Measurements from ENCODE around the gene MATR3.

MATR3 gene

DNA sequence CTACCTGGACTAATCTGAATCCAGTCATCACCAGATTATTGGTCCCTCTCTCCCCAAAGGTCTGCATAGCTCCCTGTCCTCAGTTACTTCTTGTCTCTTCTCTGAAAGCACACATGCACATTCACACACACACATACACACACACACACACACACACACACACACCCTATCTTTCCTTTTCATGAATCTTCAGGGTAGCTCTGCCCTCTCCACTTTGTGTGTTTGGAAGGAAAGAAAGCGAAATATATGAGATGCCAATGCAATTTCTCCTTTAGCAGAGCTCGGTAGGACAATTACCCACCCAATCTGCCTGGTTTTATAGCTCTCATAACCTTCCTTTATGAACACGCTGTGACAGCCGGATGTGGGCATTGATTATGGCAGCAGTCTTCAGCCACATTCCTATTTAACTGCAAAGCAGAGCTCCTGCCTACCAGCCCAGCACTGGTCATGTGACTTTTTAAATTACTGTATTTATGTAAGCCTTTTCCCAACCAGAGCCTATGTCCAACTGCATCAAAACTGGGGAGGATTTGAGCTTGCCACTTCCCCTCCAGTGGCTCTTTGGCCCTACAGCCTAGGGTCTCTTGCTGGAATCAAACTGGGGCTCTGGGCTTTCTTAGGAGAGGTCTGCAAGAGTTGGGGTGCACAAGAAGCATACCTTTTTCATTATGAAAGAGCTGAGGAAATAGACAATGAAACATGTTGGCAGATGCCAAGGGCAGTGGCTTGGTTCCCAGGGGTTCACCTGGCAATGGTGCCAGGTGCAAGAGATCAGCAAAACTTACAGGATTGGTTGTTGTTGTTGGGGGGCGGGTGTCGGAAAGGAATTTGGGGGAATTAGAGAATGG is 20.8 kb upstream of the MATR3 start:
- DNase-seq = peak; percentile 61

DNA sequence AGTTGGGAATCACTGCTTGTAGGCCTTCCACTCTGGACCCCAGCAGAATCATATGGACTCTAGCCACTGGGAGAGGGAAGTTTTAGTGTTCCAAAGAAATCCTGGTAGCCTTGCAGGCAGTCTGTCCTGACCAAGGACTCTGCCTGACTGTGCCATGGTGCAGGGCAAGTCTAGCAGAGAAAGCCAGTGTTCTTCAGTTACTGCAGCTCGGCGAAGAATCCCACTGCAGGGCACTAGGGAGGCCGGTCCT is 20.3 kb upstream of the MATR3 start:
- peak; percentile 9 for DNase-seq

DNA sequence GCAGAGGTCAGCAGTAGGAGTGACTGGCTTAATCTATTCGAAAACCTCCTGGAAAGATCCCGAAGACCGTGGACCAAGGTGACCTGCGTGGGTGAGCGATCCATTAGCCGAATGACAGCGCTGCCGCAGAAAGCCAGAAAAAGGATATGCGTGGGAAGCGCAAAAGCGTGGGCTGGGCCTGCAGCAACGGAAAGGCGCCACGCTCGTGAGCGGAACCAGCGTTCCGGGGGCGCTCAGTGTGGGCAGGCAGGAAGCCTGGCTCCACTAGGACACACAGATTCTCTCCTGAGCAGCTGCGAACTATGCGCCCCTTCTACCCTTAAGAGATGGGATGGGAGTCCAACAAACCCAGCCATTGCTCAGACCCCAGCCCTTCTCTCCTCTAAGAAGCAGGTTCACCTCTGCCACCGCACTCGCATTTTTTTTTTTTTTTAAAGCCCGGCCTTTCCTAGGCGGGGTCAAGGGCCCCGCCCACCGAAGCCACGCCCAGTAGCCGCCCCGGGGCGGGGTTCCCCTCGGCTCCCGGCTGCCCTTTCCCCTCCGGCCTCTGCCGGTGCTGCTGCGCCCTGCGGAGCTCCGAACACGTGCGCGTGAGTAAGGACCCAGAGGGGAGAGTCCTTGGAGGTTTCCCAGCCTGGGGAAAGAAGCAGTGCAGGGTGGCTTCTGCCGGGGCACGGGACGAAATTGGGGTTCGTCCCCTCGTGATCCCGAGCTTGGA is 19.8 kb upstream of the MATR3 start:
- peak; percentile 82 for DNase-seq

DNA sequence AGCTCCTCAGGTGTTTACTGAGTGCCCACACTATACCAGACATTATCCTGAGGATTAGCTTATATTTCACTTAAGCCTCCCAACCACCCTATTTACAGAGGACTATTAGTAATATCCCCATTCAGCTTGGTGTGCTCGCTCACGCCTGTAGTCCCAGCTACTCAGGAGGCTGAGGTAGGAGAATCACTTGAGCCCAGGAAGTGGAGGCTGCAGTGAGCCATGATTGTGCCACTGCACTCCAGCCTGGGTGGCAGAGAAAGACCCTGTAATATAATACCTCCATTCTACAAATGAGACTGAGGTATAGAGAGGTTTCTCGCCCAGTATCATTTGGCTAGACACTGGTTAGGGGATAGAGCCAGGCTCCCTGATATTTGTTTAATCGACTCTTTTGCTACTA is 18.0 kb upstream of the MATR3 start:
- DNase-seq = no peak

DNA sequence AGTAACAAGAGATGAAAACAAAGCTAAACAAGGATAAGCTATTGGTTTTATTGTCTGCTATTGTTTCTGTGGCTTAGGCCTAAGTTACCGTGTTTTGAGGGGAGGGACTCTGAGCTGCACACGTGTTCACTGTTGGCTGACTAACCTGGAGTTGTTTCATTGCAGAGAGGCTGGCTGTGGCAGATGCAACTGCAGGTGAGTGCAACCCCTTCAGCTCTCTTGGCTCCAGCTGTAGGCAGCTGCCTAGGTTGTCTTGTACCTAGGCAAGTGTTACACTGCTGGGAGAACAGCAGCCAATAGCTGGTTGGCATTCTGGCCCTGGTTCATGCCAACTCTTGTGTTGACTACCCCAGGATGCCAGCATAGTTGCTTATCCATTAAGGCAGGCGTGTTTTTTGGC is 17.6 kb upstream of the MATR3 start:
- no peak for DNase-seq

DNA sequence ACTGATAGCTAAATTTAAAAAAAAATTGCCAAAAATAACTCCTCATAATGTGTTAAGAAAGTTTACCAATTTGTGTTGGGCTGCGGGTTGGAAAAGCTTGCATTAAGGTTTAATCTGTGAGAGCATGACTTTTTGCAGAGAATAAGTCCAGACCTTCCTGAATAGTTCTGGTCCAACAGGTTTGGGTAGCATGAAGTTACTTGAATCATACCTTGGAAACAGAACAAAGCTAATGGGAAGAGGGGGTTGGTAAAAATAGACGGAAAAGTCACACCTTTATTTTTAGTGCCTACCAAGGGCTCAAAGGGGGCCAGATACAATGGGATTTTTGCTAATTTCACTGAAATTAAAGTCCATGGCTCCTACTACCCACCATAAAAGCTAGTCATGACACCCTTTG is 17.1 kb upstream of the MATR3 start:
- no peak for DNase-seq

DNA sequence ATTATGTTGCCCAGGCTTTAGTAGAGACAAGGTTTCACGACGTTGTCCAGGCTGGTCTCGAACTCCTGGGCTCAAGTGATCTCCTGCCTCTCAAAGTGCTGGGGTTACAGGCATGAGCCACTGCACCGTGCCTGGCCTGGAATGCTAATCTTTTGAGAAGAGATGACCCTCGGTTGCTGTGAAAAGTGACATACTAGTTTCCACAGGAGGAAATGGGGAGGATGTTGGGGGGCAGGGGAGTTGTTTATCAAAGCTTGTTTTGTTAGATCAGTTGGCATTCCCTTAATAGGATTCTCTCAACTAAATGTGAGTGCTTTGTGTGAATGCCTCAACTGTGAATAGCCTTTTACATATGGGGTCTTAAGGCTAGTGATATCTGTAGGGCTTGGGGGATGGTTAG is 16.4 kb upstream of the MATR3 start:
- no peak for DNase-seq

DNA sequence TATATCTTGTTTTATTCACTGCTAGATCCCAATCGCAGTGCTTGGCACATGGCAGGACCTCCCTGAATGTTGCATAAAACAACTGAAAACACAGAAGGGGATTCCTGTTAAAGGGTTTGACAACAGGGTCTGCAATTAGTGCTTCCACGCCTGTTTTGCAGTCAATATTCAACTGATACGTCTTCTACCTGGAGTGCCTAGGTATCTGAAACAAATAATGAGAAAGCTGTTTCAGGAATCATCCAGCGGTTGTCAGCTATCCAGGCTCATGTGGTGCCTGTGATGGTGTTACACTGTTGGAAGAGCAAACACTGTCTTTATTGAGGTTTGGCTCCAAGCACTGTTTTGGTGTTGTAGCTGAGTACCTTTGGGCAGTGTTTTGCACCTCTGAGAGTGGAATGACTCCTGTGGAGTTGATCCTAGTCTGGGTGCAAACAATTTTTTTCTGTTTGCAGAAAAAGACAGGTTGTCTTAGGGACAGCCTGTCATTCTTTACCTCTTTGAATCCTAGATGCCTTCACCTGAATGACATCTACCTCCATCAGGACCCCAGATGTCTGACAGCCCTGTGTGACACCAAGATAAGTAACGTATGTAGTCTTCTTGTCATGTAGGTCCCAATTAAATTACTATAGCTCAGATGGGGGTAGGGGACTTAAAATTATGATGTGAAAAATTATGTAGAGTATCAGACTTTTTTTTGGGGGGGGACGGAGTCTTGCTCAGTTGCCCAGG is 14.8 kb upstream of the MATR3 start:
- no peak for DNase-seq

DNA sequence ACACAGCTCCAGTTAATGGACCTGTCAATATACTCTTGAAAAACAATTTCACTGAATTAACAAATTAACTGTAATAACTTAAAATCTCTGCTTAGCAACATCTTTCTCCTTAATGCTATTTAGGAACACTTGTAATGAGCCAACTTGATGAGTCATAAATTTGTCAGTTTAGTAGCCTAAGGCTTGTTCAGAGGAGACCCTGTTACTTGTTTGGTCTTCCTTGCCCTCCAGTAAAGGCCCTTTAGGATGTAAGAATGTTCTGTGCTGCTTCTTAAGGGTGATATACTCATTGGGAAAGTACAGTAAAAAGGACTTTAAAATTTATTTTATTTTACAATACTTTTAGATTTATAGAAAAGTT is 11.4 kb upstream of the MATR3 start:
- DNase-seq = peak; percentile 28

DNA sequence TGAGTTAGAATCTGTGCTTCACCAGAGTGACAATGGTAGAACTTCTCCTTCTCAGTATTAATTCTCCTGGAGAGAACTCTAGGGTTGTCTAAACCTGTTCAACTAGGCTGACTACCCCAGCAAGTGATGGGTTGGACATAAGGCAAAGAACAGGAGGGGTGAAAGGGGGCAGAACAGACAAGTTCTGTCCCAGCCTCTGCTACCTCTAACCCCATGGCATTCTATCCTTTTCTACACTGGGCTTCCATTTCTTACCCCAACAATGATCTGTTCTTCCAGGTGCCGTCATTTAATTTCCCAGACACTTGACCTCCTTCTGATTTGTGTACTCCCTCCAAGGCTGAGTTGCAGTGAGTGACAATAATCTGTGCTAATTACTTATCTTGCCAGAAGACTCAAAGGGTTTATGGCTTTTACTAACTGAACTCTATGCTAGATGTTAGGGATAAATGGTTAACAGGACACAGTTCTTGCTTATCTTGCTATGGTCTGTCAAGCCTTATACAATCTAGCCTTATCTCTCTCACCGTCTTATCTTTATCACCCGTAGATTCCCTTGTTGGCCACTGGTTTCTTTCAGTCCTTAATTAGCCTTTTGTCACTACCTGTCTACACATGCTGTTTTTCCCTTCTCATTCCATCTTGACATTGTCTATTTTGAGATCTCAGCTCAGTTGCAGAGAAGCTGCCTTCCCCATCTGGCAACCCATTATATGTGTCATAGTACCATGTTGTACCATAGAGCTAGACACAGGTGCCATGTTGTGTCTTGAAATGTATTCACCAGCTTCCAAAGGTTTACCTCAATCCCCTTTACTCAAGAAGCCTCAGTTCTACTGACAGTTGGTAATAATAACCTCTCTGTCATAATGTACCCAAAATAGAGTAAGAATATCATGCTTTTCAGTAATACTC is 10.0 kb upstream of the MATR3 start:
- DNase-seq = no peak

DNA sequence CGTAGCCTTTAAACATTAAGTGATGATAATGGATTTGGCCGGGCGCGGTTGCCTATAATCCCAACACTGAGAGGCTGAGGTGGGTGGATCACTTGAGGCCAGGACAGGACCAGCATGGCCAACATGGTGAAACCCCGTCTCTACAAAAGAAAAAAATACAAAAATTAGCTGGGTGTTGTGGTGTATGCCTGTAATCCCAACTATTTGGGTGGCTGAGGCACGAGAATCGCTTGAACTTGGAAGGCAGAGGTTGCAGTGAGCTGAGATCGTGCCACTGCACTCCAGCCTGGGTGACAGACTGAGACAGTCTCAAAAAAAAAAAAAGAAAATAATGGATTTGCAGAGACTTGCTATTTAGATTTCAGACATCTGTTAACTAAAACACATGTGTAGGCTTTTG is 9.2 kb upstream of the MATR3 start:
- DNase-seq = no peak

DNA sequence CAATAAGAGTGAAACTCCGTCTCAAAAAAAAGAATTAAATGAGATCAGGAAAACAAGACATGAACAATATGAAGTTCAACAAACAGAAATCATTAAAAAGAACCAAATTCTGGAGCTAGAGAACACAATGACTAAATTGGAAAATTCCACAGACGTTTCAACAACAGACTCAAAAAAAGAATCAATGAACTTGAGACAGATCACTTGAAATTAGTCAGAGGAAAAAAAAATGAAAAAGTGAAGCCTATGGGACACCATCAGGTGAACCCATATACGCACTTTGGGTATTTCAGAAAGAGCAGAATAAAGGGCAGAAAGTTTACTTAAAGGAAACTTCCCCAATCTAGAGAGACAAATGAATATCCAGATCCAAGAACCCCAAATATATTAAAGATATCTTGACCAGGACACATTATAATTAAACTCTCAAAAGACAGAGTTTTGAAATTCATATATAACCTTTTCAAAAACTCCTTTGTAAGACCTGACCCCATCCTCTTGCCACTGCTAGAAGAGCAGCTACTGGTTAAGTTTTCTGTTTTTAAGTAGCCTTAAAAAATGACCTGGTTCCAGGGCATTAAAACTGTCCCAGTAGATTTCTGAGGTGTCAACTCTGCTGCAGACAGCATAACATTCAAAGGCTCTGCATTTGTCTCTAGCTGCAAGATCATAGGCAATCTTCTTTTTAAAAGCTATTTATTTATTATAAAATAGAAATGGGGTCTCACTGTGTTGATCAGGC is 7.7 kb upstream of the MATR3 start:
- DNase-seq = no peak

DNA sequence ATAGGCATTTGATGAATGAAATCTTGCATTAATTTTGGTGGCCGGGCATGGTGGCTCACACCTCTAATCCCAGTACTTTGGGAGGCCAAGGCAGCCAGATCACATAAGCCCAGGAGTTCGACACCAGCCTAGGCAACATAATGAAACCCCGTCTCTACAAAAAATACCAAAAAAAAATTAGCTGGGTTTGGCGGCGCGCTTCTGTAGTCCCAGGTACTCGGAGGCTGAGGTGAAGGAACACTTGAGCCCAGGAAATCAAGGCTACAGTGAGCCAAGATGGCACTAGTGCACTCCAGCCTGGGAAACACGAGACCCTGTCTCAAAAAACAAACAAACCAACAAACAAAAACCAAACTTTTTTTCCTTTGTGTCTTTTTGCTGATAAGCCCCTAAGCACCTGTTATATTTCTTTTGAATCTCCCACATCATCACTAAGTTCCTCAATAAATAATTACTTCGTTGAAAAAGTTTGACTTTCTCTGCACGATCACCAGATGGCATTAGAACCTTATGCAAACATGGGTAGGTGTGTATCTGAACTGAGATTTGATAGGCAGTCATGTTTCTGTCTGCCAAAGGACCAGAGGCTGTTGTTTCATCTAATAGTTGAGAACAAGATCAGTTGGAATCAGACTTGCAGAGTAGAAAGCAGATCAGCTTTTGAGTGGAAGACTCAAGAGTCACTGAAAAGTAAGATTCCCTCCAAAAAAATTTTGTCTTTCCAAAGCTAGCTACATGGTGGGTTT is 5.5 kb upstream of the MATR3 start:
- DNase-seq = no peak

DNA sequence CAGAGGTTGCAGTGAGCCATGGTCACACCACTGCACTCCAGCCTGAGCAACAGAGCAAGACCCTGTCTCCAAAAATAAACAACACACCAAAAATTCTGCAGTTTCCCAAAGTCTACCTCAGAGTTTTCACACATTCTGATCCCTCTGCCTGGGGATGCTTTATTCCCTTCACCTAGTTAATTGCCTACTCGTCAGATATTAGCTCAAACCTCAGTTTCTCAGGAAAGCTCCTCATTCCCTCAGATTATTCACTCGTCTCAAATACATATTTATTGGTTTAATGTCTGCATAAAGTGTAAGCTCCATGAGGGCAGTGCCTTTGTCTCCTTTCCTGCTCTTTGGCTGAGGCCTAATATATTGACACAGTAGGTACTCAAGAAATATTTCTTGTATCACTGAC is 2.5 kb upstream of the MATR3 start:
- DNase-seq = no peak

DNA sequence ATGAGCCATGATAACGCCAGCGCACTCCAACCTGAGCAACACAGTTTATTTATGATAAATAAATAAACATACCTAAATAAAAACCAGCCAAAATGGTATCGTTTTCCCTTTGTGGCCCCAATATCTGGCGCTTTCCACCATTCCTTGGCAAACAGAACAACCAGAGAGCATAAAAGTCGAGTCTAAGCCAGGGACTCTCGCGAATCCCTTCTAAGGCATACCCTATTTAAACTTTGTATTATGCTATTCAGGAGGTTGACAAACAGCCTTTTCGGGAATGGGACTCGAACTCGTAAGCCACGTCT is 386 bp upstream of the MATR3 start:
- DNase-seq = no peak

DNA sequence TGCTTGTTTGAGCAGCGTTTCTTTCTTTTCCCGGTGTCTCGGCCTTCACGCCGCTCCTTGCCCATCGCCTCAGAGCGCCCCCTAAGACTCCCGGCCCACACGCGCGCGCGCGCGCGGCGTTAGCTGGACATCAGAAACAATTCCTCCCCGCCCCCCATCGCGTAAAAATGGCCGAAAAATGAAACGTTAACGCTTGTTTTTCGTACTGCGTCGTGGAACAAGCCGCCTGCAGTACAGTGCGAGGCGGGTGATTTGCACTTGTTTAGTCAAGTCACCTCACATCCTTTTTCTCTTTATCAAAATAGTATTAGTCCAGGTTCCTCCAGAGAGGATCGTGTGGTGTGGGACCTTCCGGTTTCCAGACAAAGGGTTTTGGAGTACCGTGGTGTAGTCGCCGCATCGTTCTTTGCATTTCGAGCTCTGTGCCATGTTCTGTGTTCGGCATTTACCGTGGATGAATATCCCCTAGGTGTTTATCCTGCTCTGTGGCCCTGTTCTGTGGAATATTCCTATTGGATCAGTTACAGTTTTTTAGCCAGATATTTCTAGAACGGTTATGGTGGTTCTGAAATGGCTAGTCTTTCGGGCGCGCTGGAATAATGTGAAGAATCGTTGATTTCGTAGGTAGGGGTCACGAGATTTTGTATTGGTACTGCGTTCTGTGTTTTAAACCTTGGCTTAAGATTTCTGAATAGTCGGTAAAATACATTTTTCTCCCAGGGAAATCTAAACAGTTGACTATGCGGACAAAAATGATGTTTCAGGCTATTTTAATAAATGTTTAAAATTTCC is 1.0 kb downstream of the MATR3 start:
- DNase-seq = peak; percentile 78

DNA sequence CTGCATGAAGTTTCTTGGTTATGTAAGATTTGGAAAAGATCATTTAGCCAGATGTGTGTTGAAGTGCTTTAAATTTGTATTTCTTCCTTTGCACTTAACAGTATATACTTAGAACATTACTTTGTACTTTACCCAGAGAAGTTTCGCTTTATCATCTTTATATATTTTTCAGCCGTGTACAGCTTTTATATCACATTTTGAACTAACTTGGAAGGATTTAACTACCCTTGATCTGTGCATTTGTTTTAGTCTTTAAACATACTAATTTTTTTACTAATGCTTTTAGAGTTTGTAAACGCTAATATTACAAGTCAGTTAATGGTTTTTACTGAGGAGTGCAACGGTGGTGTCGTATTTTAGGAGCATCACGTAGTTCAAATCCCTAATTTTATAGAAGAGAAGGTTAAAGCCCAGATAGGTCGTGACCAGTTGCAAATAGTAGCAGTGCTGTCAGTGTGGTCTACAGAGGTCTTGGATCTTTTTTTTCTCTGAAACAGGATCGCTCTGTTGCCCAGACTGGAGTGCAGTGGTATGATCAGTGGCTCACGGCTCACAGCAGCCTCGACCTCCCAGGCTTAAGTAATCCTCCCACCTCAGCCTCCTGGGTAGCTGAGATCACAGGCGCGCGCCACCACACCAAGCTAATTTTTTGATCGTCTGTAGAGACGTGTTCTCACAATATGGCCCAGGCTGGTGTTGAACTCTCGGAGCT is 2.0 kb downstream of the MATR3 start:
- no peak for DNase-seq

DNA sequence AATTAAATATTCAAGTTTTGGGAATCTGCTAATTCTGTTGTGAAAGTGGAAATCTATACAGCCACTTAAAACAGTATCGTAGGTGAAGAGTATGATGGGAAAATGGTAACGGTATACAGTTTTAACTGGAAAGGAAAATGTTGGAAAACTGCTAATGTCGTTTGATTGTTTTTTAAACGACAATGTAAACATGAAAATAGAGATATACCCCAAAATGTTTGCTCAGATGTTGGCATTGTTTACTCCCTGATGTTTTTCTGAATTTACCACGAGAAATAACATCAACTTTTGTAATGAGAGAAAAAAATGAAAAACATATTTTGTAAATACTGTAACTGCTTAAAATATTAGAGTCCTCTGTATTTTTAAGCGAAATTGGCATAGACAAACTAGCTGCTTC is 2.7 kb downstream of the MATR3 start:
- no peak for DNase-seq

DNA sequence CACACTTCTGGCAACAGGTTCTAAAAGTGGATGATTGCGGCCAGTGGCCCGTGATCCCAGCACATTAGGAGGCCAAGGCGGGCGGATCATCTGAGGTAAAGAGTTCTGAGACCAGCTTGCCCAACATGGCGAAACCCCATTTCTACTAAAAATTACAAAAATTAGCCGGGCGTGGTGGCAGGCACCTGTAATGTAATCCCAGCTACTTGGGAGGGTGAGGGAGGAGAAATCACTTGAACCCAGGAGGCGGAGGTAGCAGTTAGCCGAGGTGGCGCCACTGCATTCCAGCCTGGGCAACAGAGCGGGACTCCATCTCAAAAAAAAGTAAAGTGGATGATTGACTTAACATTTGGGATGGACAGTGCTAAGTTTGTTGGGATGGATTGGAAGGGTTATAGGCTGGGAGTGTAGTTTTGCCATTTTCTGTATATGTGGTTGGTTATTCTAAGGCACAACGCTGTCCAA is 3.4 kb downstream of the MATR3 start:
- DNase-seq = no peak

DNA sequence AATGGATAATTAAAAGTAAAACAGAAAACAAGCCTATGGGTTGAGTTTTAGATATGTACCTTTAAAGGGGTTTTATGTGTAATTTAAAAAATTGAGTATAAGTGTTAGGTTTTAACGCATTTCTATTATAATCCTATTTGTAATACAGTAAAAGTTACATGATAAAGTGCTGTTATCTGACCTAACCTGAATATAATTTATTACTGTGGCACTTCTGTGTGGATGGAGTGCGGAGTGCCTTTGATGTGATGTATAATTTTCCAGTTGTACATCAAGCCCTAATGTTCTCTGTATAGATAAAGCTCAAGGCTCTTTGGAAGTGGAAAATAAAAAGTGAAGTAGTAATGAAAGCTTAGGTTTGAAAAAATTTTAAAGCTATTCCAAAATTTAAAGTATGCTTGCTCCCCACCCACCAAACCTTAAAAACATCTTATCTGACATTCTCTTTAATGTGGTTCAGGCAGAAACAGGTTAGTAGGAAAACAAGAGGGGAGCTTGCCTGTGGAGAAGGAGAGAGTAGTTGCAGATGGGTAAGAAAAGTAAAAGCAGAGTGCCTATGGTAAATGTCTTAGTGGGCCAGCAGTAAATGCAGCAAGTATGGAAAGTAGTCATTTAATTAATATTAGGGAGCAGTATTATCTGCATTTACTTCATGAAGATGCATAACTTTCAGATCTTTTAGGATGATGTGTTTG is 4.0 kb downstream of the MATR3 start:
- DNase-seq = no peak
